Endothelial cell of umbilical vein (primary cell): Measurements from ENCODE around the gene TEX264. TPM values are rescaled to one million over a fixed set of nuclear protein-coding genes. Genes with fewer than 3 reads are reported as not detected.

Source experiments
- BruUV-seq: library from RNA; stranded (reverse); fragments of 400-500 nt; replicated peaks from 2 replicates; lab custom pipeline; 2021; lab: Mats Ljungman, UMichigan
- CTCF ChIA-PET: fragments of 300-600, 350-600 bp; sonication (Branson Sonifier 250); formaldehyde crosslinking; loops from one replicate; lab custom pipeline; 2021; ENCODE audit warnings: antibody characterized with exemption, inconsistent platforms; lab: Charles Lee
- POLR2A ChIA-PET: fragments of 300-600, 350-600 bp; sonication (Branson Sonifier 250); formaldehyde crosslinking; loops from one replicate; lab custom pipeline; 2021; ENCODE audit warnings: antibody characterized with exemption, inconsistent platforms; lab: Charles Lee
- DNase-seq: peaks from one replicate; pipeline ENCODE4 v3.0.0-alpha.2; 2011; ENCODE audit warnings: low read depth, low spot score
- FAIRE-seq: peaks from 2 replicates; lab custom pipeline; 2011; peaks lifted over from hg19 to GRCh38; lab: Jason Lieb, UNC
- H2AFZ ChIP-seq: 2 replicates; pipeline ENCODE4 v1.6.0; 2012; ENCODE audit warnings: low read depth, low read length, control low read depth, inconsistent platforms
- H3K27ac ChIP-seq: 2 replicates; pipeline ENCODE4 v1.5.1; 2011; ENCODE audit warnings: low read depth, mild to moderate bottlenecking, control low read depth, low read length, moderate library complexity; ENCODE audit not compliant: insufficient read depth
- H3K27me3 ChIP-seq, 2 experiments: 2 replicates each; pipeline versions ENCODE4 v1.6.0 to v1.6.1; 2011; ENCODE audit warnings: low read length in 2 of 2, mixed read lengths in 1 of 2; ENCODE audit not compliant: control insufficient read depth in 2 of 2, insufficient read depth in 2 of 2
- H3K36me3 ChIP-seq, 2 experiments: 2 replicates in 1 of 2; 3 replicates in 1 of 2; pipeline ENCODE4 v1.5.1; 2011; ENCODE audit warnings: low read length in 2 of 2, mild to moderate bottlenecking in 1 of 2, moderate library complexity in 1 of 2; ENCODE audit not compliant: control insufficient read depth in 2 of 2, insufficient read depth in 2 of 2; ENCODE audit errors: extremely low read depth in 1 of 2
- H3K4me1 ChIP-seq: 3 replicates; pipeline ENCODE4 v1.5.1; 2011; ENCODE audit warnings: mild to moderate bottlenecking, low read length; ENCODE audit not compliant: control insufficient read depth, insufficient read depth; ENCODE audit errors: extremely low read depth
- H3K4me2 ChIP-seq: 2 replicates; pipeline ENCODE4 v1.6.1; 2011; ENCODE audit warnings: low read length, control low read depth, mixed read lengths; ENCODE audit not compliant: insufficient read depth
- H3K4me3 ChIP-seq, 3 experiments: fragments of 200-600 bp in 1 of 3; sonication (generic), shearing (Covaris generic) in 1 of 3; replicated peaks in 1 of 3; 2 replicates each; pipeline ENCODE4 v1.5.1; 2011 to 2016; ENCODE audit warnings: control low read depth in 3 of 3, low read length in 3 of 3, mild to moderate bottlenecking in 2 of 3, inconsistent platforms in 1 of 3, low read depth in 1 of 3, moderate library complexity in 1 of 3; ENCODE audit not compliant: insufficient read depth in 1 of 3
- H3K79me2 ChIP-seq: 2 replicates; pipeline ENCODE4 v1.6.0; 2012; ENCODE audit warnings: low read length, inconsistent platforms; ENCODE audit not compliant: control insufficient read depth, insufficient read depth
- H3K9ac ChIP-seq: replicated peaks from 2 replicates; pipeline ENCODE3; 2011; ENCODE audit warnings: low read length, control low read depth; ENCODE audit not compliant: insufficient read depth; ENCODE audit errors: extremely low read depth
- H3K9me1 ChIP-seq: replicated peaks from 3 replicates; pipeline ENCODE4 v1.6.0; 2011; ENCODE audit warnings: mild to moderate bottlenecking, low read length; ENCODE audit not compliant: control insufficient read depth, insufficient read depth; ENCODE audit errors: extremely low read depth
- H3K9me3 ChIP-seq: replicated peaks from 2 replicates; pipeline ENCODE4 v1.5.1; 2012; ENCODE audit warnings: low read length, inconsistent platforms; ENCODE audit not compliant: control insufficient read depth, insufficient read depth
- H4K20me1 ChIP-seq: replicated peaks from 2 replicates; pipeline ENCODE3; 2011; ENCODE audit warnings: mild to moderate bottlenecking, low read length; ENCODE audit not compliant: control insufficient read depth, insufficient read depth; ENCODE audit errors: extremely low read depth
- EZH2 ChIP-seq: IDR thresholded peaks from 2 replicates; pipeline ENCODE4 v1.6.1; 2012; ENCODE audit warnings: borderline replicate concordance, low read depth, mild to moderate bottlenecking, moderate library complexity, low read length, inconsistent platforms; ENCODE audit not compliant: severe bottlenecking
- FOS ChIP-seq: IDR thresholded peaks from 2 replicates; pipeline ENCODE4 v1.6.1; 2011; ENCODE audit warnings: mild to moderate bottlenecking, low read length, moderate library complexity, borderline replicate concordance; ENCODE audit not compliant: insufficient read depth
- GATA2 ChIP-seq: IDR thresholded peaks from 2 replicates; pipeline ENCODE4 v1.7.0; 2011; ENCODE audit warnings: low read depth, mild to moderate bottlenecking, moderate library complexity, mixed read lengths, low read length; ENCODE audit not compliant: insufficient read length, insufficient read depth
- JUN ChIP-seq: IDR thresholded peaks from 2 replicates; pipeline ENCODE4 v1.6.1; 2011; ENCODE audit warnings: borderline replicate concordance, low read depth; ENCODE audit not compliant: insufficient read length, insufficient read depth
- MYC ChIP-seq: IDR thresholded peaks from one replicate; pipeline ENCODE4 v1.6.1; 2011; ENCODE audit warnings: mild to moderate bottlenecking, low read depth, low read length
- POLR2A ChIP-seq: IDR thresholded peaks from 2 replicates; pipeline ENCODE4 v1.6.1; 2012; ENCODE audit warnings: low read depth, mild to moderate bottlenecking, control low read depth, low read length
- POLR2AphosphoS5 ChIP-seq: IDR thresholded peaks from 2 replicates; pipeline ENCODE4 v1.6.1; 2012; ENCODE audit warnings: low read depth, mild to moderate bottlenecking, control low read depth, low read length, moderate library complexity; ENCODE audit not compliant: insufficient read depth
- dilution Hi-C: fragments of 300-500 bp; cut with MboI; formaldehyde crosslinking; loops from one replicate; pipeline ENCODE4 v1.15.0; 2019; ENCODE audit warnings: low sequenced_read_pairs; ENCODE audit not compliant: extremely low pct_ligation_motif_present
- intact Hi-C: fragments of 100-400 bp; cut with micrococcal nuclease; formaldehyde crosslinking; loops from one replicate; pipeline ENCODE4 v1.10.0; 2022
- polyA plus RNA-seq, 4 experiments: library from polyadenylated mRNA; depleted of rRNA in 3 of 4; stranded (reverse) in 3 of 4; unstranded in 1 of 4; fragments of >200 nt; gene quantifications; 2 replicates each; pipeline versions ENCODE4 v1.2.1 to v1.2.3, GENCODE V29; 2011 to 2012; ENCODE audit warnings: missing spikeins in 1 of 4
- total RNA-seq: library from RNA; stranded (reverse); gene quantifications from 2 replicates; pipeline ENCODE4 v1.2.3, GENCODE V29; 2021
- TF ChIP-seq, protein P1 (sequence below): IDR thresholded peaks from 2 replicates; pipeline ENCODE4 v1.6.1; 2011; ENCODE audit not compliant: insufficient read depth, insufficient read length
- TF ChIP-seq, protein P2 (sequence below), 2 donors: IDR thresholded peaks; 1 replicate in 1 of 2; 2 replicates in 1 of 2; pipeline ENCODE4 v1.5.1; 2011; ENCODE audit warnings: low read length in 2 of 2, mild to moderate bottlenecking in 2 of 2, moderate library complexity in 2 of 2, control low read depth in 1 of 2, inconsistent platforms in 1 of 2, low read depth in 1 of 2; ENCODE audit not compliant: insufficient read depth in 1 of 2; ENCODE audit errors: extremely low read depth in 1 of 2

TEX264 gene
- total and polyA plus RNA-seq, 2 donors (not counting 3 experiments of a cell fraction or from before 2014, with no cell fraction given), result 29.0 to 89.7 TPM

- H2AFZ ChIP-seq, result no peak overlapping the region
- dilution Hi-C loops, result no loop called here
- FAIRE-seq (no peak), DNase-seq (no peak)
- POLR2A ChIA-PET, result no interaction called here
- no peak overlapping the region for H3K4me3 ChIP-seq
- H3K9me3 ChIP-seq, result no peaks in the 10 kb centered on the region
- H4K20me1 ChIP-seq, result no peaks in the 10 kb centered on the region
- H3K4me2 ChIP-seq, result no peak overlapping the region
- H3K27ac ChIP-seq, result no peak overlapping the region
- no peaks in the 10 kb centered on the region for H3K27me3 ChIP-seq
- H3K9me1 ChIP-seq, result no peaks in the 10 kb centered on the region
- no peak overlapping the region for H3K9ac ChIP-seq
- no peak for TF ChIP-seq MYC
- peaks cover 0 to 2% of the 10 kb centered on the region in 2 experiments for H3K36me3 ChIP-seq
- CTCF ChIA-PET, result interaction anchor here (0.6 to 5.3 kb wide), 12 partner anchors 9 to 1359 kb away, joined by 3 to 213 read pairs (median 14); partner anchors contain the start of genes DCAF1, RAD54L2 and TEX264
- intact Hi-C loops, result no loop called here
- BruUV-seq, result no TSS peak
- no peaks in the 10 kb centered on the region for H3K79me2 ChIP-seq
- peaks cover 15% of the 10 kb centered on the region for H3K4me1 ChIP-seq
These were observed 9.7 kb downstream of the TEX264 start for GRCh38 chr3:51680663-51681230.

DNA sequence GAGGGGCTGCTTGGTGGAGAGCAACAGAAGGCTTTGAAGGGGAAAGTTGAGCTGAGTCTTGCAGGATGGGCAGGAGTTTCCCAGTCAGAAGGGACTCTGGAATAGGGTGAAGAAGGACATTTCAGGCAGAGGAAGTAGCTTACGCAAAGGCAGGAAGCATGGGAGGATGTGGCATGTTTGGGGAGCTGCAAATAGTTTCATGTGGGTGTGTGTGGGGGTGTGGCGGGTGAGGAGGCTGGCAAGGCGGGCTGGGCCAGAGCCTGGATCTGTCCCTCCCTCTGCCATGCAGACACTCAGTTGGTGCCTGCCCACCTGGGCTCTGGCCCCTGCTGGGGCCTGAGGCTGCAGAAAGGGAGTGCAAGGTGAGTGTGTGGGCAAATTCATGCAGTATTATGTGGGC, 10.4 kb downstream of the TEX264 start:
- no peaks in the 10 kb centered on the region for H4K20me1 ChIP-seq
- BruUV-seq, result no TSS peak
- DNase-seq (no peak), FAIRE-seq (no peak)
- H3K4me3 ChIP-seq, result no peak overlapping the region
- no peaks in the 10 kb centered on the region for H3K9me3 ChIP-seq
- H3K27ac ChIP-seq, result no peak overlapping the region
- H3K79me2 ChIP-seq, result no peaks in the 10 kb centered on the region
- H2AFZ ChIP-seq, result no peak overlapping the region
- no peak for TF ChIP-seq JUN
- no peak for TF ChIP-seq POLR2AphosphoS5
- TF ChIP-seq, protein P1, sequence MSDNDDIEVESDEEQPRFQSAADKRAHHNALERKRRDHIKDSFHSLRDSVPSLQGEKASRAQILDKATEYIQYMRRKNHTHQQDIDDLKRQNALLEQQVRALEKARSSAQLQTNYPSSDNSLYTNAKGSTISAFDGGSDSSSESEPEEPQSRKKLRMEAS, result no peak
- no peak for TF ChIP-seq GATA2
- no peak for TF ChIP-seq MYC
- TF ChIP-seq EZH2, result no peak
- no peak for TF ChIP-seq POLR2A
- TF ChIP-seq, protein P2, sequence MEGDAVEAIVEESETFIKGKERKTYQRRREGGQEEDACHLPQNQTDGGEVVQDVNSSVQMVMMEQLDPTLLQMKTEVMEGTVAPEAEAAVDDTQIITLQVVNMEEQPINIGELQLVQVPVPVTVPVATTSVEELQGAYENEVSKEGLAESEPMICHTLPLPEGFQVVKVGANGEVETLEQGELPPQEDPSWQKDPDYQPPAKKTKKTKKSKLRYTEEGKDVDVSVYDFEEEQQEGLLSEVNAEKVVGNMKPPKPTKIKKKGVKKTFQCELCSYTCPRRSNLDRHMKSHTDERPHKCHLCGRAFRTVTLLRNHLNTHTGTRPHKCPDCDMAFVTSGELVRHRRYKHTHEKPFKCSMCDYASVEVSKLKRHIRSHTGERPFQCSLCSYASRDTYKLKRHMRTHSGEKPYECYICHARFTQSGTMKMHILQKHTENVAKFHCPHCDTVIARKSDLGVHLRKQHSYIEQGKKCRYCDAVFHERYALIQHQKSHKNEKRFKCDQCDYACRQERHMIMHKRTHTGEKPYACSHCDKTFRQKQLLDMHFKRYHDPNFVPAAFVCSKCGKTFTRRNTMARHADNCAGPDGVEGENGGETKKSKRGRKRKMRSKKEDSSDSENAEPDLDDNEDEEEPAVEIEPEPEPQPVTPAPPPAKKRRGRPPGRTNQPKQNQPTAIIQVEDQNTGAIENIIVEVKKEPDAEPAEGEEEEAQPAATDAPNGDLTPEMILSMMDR (IDR thresholded peaks at IDR 0.05; ENCODE audit: extremely low read depth in 1 of 2, insufficient read depth in 1 of 2, low read depth in 1 of 2, low read length in 2 of 2), result no peak
- TF ChIP-seq FOS, result no peak
- H3K9me1 ChIP-seq, result no peaks in the 10 kb centered on the region
- CTCF ChIA-PET, result interaction anchor here (0.6 to 5.3 kb wide), 20 partner anchors 9 to 1360 kb away, joined by 3 to 213 read pairs (median 7); partner anchors contain the start of genes DCAF1, GRM2, MANF and RAD54L2
- no peak overlapping the region for H3K9ac ChIP-seq
- H3K27me3 ChIP-seq, result no peaks in the 10 kb centered on the region
- intact Hi-C loops, result no loop called here
- H3K36me3 ChIP-seq, result peaks cover 0 to 2% of the 10 kb centered on the region in 2 experiments
- H3K4me2 ChIP-seq, result peak overlapping the region; percentile 33
- dilution Hi-C loops, result no loop called here
- H3K4me1 ChIP-seq, result peaks cover 19% of the 10 kb centered on the region
- POLR2A ChIA-PET, result interaction anchor here (0.5 kb wide), 1 partner anchor 1401 kb away, joined by 3 read pairs; no protein-coding TSS in a partner anchor
